Activated CD8-positive, alpha-beta T cell treated with anti-CD3 and anti-CD28 coated beads for 36 hours (primary cell): ENCODE measurements around the gene VIT. TPM values are rescaled to one million over a fixed set of nuclear protein-coding genes. Genes with fewer than 3 reads are reported as not detected.

ENCODE experiments used
- ATAC-seq: fragments of 200-7000 bp; cut with Tn5 transposase; one replicate; pipeline ENCODE4 v1.10.0; 2021; ENCODE audit warnings: mild to moderate bottlenecking, moderate library complexity
- CTCF ChIA-PET: fragments of 350-600 bp; sonication (Branson Sonifier 250); formaldehyde crosslinking; loops from one replicate; lab custom pipeline; 2021; ENCODE audit warnings: antibody characterized with exemption; lab: Charles Lee
- POLR2A ChIA-PET: fragments of 350-600 bp; sonication (Branson Sonifier 250); formaldehyde crosslinking; loops from one replicate; lab custom pipeline; 2021; ENCODE audit warnings: antibody characterized with exemption; lab: Charles Lee
- DNase-seq: peaks from one replicate; pipeline ENCODE4 v3.0.0-alpha.2; 2020
- H3K27ac Mint-ChIP-seq: one replicate; pipeline ENCODE4 v1.8.0; 2021; ENCODE audit warnings: mild to moderate bottlenecking, mixed read lengths
- H3K27me3 Mint-ChIP-seq: one replicate; pipeline ENCODE4 v1.8.0; 2021; ENCODE audit warnings: mixed read lengths
- H3K36me3 Mint-ChIP-seq: one replicate; pipeline ENCODE4 v1.8.0; 2021; ENCODE audit warnings: low read depth, mixed read lengths
- H3K4me1 Mint-ChIP-seq: one replicate; pipeline ENCODE4 v1.8.0; 2021; ENCODE audit warnings: low read depth, mixed read lengths
- H3K4me3 Mint-ChIP-seq: one replicate; pipeline ENCODE4 v1.8.0; 2021; ENCODE audit warnings: mild to moderate bottlenecking, moderate library complexity, mixed read lengths
- H3K9me3 Mint-ChIP-seq: one replicate; pipeline ENCODE4 v1.8.0; 2021; ENCODE audit warnings: mixed read lengths
- CTCF ChIP-seq: fragments of 200-600 bp; IDR thresholded peaks from one replicate; pipeline ENCODE4 v1.8.0; 2022; ENCODE audit warnings: antibody characterized with exemption, mild to moderate bottlenecking
- intact Hi-C: fragments of 100-400 bp; cut with micrococcal nuclease; formaldehyde crosslinking; loops from one replicate; pipeline ENCODE4 v1.10.0; 2022
- total RNA-seq, 2 experiments: library from RNA; stranded (reverse); gene quantifications; one replicate each; pipeline ENCODE4 v1.2.3, GENCODE V29; 2021

Gene VIT
- total RNA-seq, 2 experiments from 2014 or later = not detected

GRCh38 chr2:36655453-36655852 lies 41.1 kb upstream of the VIT start:
- Mint-ChIP-seq H3K27me3 (no peaks in the 10 kb centered on the region), H3K27ac (no peak overlapping the region), H3K9me3 (no peaks in the 10 kb centered on the region), H3K36me3 (no peaks in the 10 kb centered on the region), H3K4me3 (no peak overlapping the region), H3K4me1 (no peaks in the 10 kb centered on the region)
- ATAC-seq (no peak), DNase-seq (no peak)
- ChIA-PET CTCF (interaction anchor here (1.5 kb wide), 1 partner anchor 9 kb away, joined by 6 read pairs; no protein-coding TSS in a partner anchor), POLR2A (no interaction called here)
- TF ChIP-seq CTCF = no peak
- intact Hi-C loops = no loop called here

- no peak for TF ChIP-seq CTCF
- CTCF ChIA-PET = interaction anchor here (1.5 kb wide), 1 partner anchor 1247 kb away, joined by 3 read pairs; no protein-coding TSS in a partner anchor
Observed at GRCh38 chr2:36657703-36658102, 38.8 kb upstream of the VIT start.

GRCh38 chr2:36658277-36658748 lies 38.2 kb upstream of the VIT start:
- Mint-ChIP-seq H3K27me3 (no peaks in the 10 kb centered on the region), H3K4me3 (no peak overlapping the region), H3K9me3 (no peaks in the 10 kb centered on the region), H3K27ac (no peak overlapping the region), H3K4me1 (no peaks in the 10 kb centered on the region), H3K36me3 (no peaks in the 10 kb centered on the region)
- no peak for TF ChIP-seq CTCF
- POLR2A ChIA-PET = no interaction called here
- intact Hi-C loops = no loop called here
- ATAC-seq (no peak), DNase-seq (no peak)
- CTCF ChIA-PET = interaction anchor here (0.5 to 1.5 kb wide), 3 partner anchors 123 to 1248 kb away, joined by 3 read pairs; no protein-coding TSS in a partner anchor

More at GRCh38 chr2:36657703-36658102, 38.8 kb upstream of the VIT start:
- POLR2A ChIA-PET = no interaction called here
- ATAC-seq = no peak
- Mint-ChIP-seq H3K4me1 (no peaks in the 10 kb centered on the region), H3K9me3 (no peaks in the 10 kb centered on the region), H3K27ac (no peak overlapping the region), H3K4me3 (no peak overlapping the region), H3K27me3 (no peaks in the 10 kb centered on the region), H3K36me3 (no peaks in the 10 kb centered on the region)
- no peak for DNase-seq
- intact Hi-C loops = no loop called here

- ATAC-seq (no peak), DNase-seq (no peak)
- no peaks in the 10 kb centered on the region for H3K9me3 Mint-ChIP-seq
- CTCF ChIA-PET = interaction anchor here (1.5 kb wide), 2 partner anchors 307 to 1249 kb away, joined by 3 to 5 read pairs; no protein-coding TSS in a partner anchor
- POLR2A ChIA-PET = no interaction called here
- no peaks in the 10 kb centered on the region for H3K27me3 Mint-ChIP-seq
- H3K4me1 Mint-ChIP-seq = no peaks in the 10 kb centered on the region
- intact Hi-C loops = no loop called here
- no peak overlapping the region for H3K4me3 Mint-ChIP-seq
- no peak for TF ChIP-seq CTCF
- no peaks in the 10 kb centered on the region for H3K36me3 Mint-ChIP-seq
- H3K27ac Mint-ChIP-seq = no peak overlapping the region
Observed at GRCh38 chr2:36659218-36659617, 37.3 kb upstream of the VIT start.

- intact Hi-C loops = loop anchor here (5.0 kb wide), 1 partner anchor 308 kb away; no protein-coding TSS in a partner anchor
- H3K4me3 Mint-ChIP-seq = no peak overlapping the region
- ATAC-seq = no peak
- no peaks in the 10 kb centered on the region for H3K4me1 Mint-ChIP-seq
- no peak overlapping the region for H3K27ac Mint-ChIP-seq
- no peaks in the 10 kb centered on the region for H3K27me3 Mint-ChIP-seq
- POLR2A ChIA-PET = no interaction called here
- no peaks in the 10 kb centered on the region for H3K36me3 Mint-ChIP-seq
- no peak for DNase-seq
- TF ChIP-seq CTCF = no peak
- CTCF ChIA-PET = interaction anchor here (1.5 kb wide), 1 partner anchor 307 kb away, joined by 5 read pairs; no protein-coding TSS in a partner anchor
- H3K9me3 Mint-ChIP-seq = no peaks in the 10 kb centered on the region
Observed at GRCh38 chr2:36659872-36660312, 36.6 kb upstream of the VIT start.
